SK-N-SH (cell line): ENCODE results near the gene UBAP1L.

Experiments
- CTCF ChIP-seq: fragments of 200-600 bp; sonication (generic); IDR thresholded peaks from 2 replicates; pipeline ENCODE4 v1.6.1; 2017; ENCODE audit warnings: antibody characterized with exemption, mild to moderate bottlenecking, moderate library complexity
- EP300 ChIP-seq, 2 experiments: IDR thresholded peaks; 2 replicates each; pipeline versions ENCODE4 v1.4.0 to v1.6.1; 2012; ENCODE audit warnings: borderline replicate concordance in 1 of 2, low read depth in 1 of 2, low read length in 1 of 2
- EZH2phosphoT487 ChIP-seq: fragments of 200-600 bp; sonication (generic); IDR thresholded peaks from 2 replicates; pipeline ENCODE4 v1.6.1; 2017; ENCODE audit warnings: low read depth, mixed run types, mild to moderate bottlenecking, antibody characterized with exemption, moderate library complexity, borderline replicate concordance
- FOXM1 ChIP-seq: IDR thresholded peaks from 2 replicates; pipeline ENCODE4 v1.4.0; 2012; ENCODE audit warnings: low read depth, mild to moderate bottlenecking
- POLR2AphosphoS5 ChIP-seq: IDR thresholded peaks from 2 replicates; pipeline ENCODE4 v1.6.1; 2012; ENCODE audit warnings: low read depth, low read length
- SIN3A ChIP-seq: IDR thresholded peaks from 2 replicates; pipeline ENCODE4 v1.6.1; 2012; ENCODE audit warnings: low read depth, mild to moderate bottlenecking, low read length, moderate library complexity, borderline replicate concordance
- TCF12 ChIP-seq: IDR thresholded peaks from 2 replicates; pipeline ENCODE4 v1.4.0; 2012
- ZBTB33 ChIP-seq: IDR thresholded peaks from 2 replicates; pipeline ENCODE4 v1.4.0; 2012; ENCODE audit warnings: low read depth, borderline replicate concordance

GRCh38 chr15:65085207-65085753 is 29.7 kb downstream of the UBAP1L start:
- no peak for TF ChIP-seq FOXM1
- TF ChIP-seq EZH2phosphoT487 = no peak
- no peak for TF ChIP-seq ZBTB33
- no peak for TF ChIP-seq POLR2AphosphoS5
- TF ChIP-seq CTCF = no peak
- TF ChIP-seq TCF12 = no peak
- no peak for TF ChIP-seq SIN3A
- no peak for TF ChIP-seq EP300 (IDR thresholded peaks at IDR 0.05; ENCODE audit: borderline replicate concordance in 1 of 2, low read depth in 1 of 2, low read length in 1 of 2)
